ENCODE results near the gene ANO6. TPM values are rescaled to one million over a fixed set of nuclear protein-coding genes. Genes with fewer than 3 reads are reported as not detected.

The ANO6 gene
- total RNA-seq, 1 experiment from 2014 or later = 59.3 TPM

- CTCF ChIA-PET = no interaction called here
- Histone ChIP-seq H3K4me1 (ENCODE audit: insufficient read depth, low read length, poor library complexity, severe bottlenecking) (no peaks in the 10 kb centered on the region), H3K27me3 (replicated peaks; ENCODE audit: insufficient read depth, low read depth, low read length, poor library complexity) (no peaks in the 10 kb centered on the region), H3K4me3 (ENCODE audit: low read depth, low read length, poor library complexity, severe bottlenecking) (no peak overlapping the region), H3K9me3 (ENCODE audit: low read depth, low read length, poor library complexity, severe bottlenecking) (no peaks in the 10 kb centered on the region), H3K36me3 (ENCODE audit: insufficient read depth, low read length, poor library complexity, severe bottlenecking) (no peaks in the 10 kb centered on the region), H3K27ac (ENCODE audit: low read depth, low read length, poor library complexity, severe bottlenecking) (no peak overlapping the region)
- POLR2A ChIA-PET (ENCODE audit: low non-redundant PET) = no interaction called here
- BruUV-seq (replicated peaks) = no TSS peak
- intact Hi-C loops (cut with micrococcal nuclease; ENCODE audit: unreplicated experiment) = no loop called here
- DNase-seq (ENCODE audit: low spot score) = no peak
- no peak for TF ChIP-seq EZH2 (IDR thresholded peaks at IDR 0.05; ENCODE audit: borderline replicate concordance, low read depth, low read length, poor library complexity, severe bottlenecking)
- TF ChIP-seq CTCF (conservative IDR thresholded peaks at IDR 0.05; ENCODE audit: low read depth, low read length) = no peak
Observed at GRCh38 chr12:45324391-45324790, 108.5 kb downstream of the ANO6 start.

- ChIA-PET POLR2A (ENCODE audit: low non-redundant PET) (no interaction called here), CTCF (no interaction called here)
- TF ChIP-seq CTCF (conservative IDR thresholded peaks at IDR 0.05; ENCODE audit: low read depth, low read length) (no peak), EZH2 (IDR thresholded peaks at IDR 0.05; ENCODE audit: borderline replicate concordance, low read depth, low read length, poor library complexity, severe bottlenecking) (no peak)
- Histone ChIP-seq H3K27me3 (replicated peaks; ENCODE audit: insufficient read depth, low read depth, low read length, poor library complexity) (no peaks in the 10 kb centered on the region), H3K36me3 (ENCODE audit: insufficient read depth, low read length, poor library complexity, severe bottlenecking) (no peaks in the 10 kb centered on the region), H3K27ac (ENCODE audit: low read depth, low read length, poor library complexity, severe bottlenecking) (no peak overlapping the region), H3K9me3 (ENCODE audit: low read depth, low read length, poor library complexity, severe bottlenecking) (no peaks in the 10 kb centered on the region), H3K4me3 (ENCODE audit: low read depth, low read length, poor library complexity, severe bottlenecking) (no peak overlapping the region), H3K4me1 (ENCODE audit: insufficient read depth, low read length, poor library complexity, severe bottlenecking) (no peaks in the 10 kb centered on the region)
- no TSS peak for BruUV-seq (replicated peaks)
- intact Hi-C loops (cut with micrococcal nuclease; ENCODE audit: unreplicated experiment) = no loop called here
- DNase-seq (ENCODE audit: low spot score) = no peak
Observed at GRCh38 chr12:45326358-45326975, 110.6 kb downstream of the ANO6 start.

- DNase-seq (ENCODE audit: low spot score) = no peak
- no peak for TF ChIP-seq CTCF (conservative IDR thresholded peaks at IDR 0.05; ENCODE audit: low read depth, low read length)
- no peak for TF ChIP-seq EZH2 (IDR thresholded peaks at IDR 0.05; ENCODE audit: borderline replicate concordance, low read depth, low read length, poor library complexity, severe bottlenecking)
- H3K27me3 ChIP-seq (replicated peaks; ENCODE audit: insufficient read depth, low read depth, low read length, poor library complexity) = no peaks in the 10 kb centered on the region
- no peak overlapping the region for H3K4me3 ChIP-seq (ENCODE audit: low read depth, low read length, poor library complexity, severe bottlenecking)
- H3K4me1 ChIP-seq (ENCODE audit: insufficient read depth, low read length, poor library complexity, severe bottlenecking) = no peaks in the 10 kb centered on the region
- H3K27ac ChIP-seq (ENCODE audit: low read depth, low read length, poor library complexity, severe bottlenecking) = no peak overlapping the region
- no peaks in the 10 kb centered on the region for H3K9me3 ChIP-seq (ENCODE audit: low read depth, low read length, poor library complexity, severe bottlenecking)
- no TSS peak for BruUV-seq (replicated peaks)
- ChIA-PET CTCF (no interaction called here), POLR2A (ENCODE audit: low non-redundant PET) (no interaction called here)
- intact Hi-C loops (cut with micrococcal nuclease; ENCODE audit: unreplicated experiment) = no loop called here
- H3K36me3 ChIP-seq (ENCODE audit: insufficient read depth, low read length, poor library complexity, severe bottlenecking) = no peaks in the 10 kb centered on the region
Observed at GRCh38 chr12:45327823-45328383, 112.0 kb downstream of the ANO6 start.
